Thyroid gland (tissue), 4 donors: ENCODE results near the gene PDLIM4.

ENCODE experiments used
- POLR2A ChIP-seq, 2 donors: fragments of 450-650 bp; IDR thresholded peaks; one replicate each; pipeline ENCODE4 v1.6.1; 2017; ENCODE audit warnings: antibody characterized with exemption in 2 of 2, mild to moderate bottlenecking in 2 of 2, moderate library complexity in 1 of 2
- TF ChIP-seq, protein P1 (sequence below), 6 experiments: fragments of 200-600 bp in 3 of 6; fragments of 450-650 bp in 3 of 6; sonication (generic) in 3 of 6; IDR thresholded peaks; one replicate each; pipeline ENCODE4 v1.5.1; 2016 to 2019; ENCODE audit warnings: antibody characterized with exemption in 6 of 6, mild to moderate bottlenecking in 2 of 6, inconsistent platforms in 1 of 6, moderate library complexity in 1 of 6

DNA sequence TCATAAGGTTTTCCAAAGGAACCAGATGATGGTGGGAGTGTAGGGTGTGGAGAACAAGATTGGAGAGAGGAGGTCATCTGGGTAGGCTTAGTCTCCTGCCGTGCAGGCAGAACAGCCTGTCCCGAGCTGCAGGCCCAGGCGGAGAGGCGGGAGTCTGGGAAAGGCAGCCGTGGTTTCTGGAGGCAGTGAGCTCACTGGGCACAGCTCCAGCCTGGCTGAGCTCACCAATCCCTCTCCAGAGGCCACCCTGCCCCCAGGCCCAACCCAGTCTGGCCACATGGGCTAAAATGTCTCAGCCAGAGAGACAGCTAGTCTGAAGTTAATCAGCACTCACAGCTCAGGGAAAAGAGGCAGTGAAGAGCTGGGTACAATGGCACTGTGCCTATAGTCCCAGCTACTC lies 42.2 kb upstream of the PDLIM4 start:
- TF ChIP-seq POLR2A (IDR thresholded peaks at IDR 0.05): peak in 1 of 2 donors; percentile 10
- TF ChIP-seq, protein P1, sequence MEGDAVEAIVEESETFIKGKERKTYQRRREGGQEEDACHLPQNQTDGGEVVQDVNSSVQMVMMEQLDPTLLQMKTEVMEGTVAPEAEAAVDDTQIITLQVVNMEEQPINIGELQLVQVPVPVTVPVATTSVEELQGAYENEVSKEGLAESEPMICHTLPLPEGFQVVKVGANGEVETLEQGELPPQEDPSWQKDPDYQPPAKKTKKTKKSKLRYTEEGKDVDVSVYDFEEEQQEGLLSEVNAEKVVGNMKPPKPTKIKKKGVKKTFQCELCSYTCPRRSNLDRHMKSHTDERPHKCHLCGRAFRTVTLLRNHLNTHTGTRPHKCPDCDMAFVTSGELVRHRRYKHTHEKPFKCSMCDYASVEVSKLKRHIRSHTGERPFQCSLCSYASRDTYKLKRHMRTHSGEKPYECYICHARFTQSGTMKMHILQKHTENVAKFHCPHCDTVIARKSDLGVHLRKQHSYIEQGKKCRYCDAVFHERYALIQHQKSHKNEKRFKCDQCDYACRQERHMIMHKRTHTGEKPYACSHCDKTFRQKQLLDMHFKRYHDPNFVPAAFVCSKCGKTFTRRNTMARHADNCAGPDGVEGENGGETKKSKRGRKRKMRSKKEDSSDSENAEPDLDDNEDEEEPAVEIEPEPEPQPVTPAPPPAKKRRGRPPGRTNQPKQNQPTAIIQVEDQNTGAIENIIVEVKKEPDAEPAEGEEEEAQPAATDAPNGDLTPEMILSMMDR (IDR thresholded peaks at IDR 0.05): no peak
